ENCODE data around the gene DHRS11.

Gene DHRS11

GRCh38 chr17:36650096-36650775 is 58.6 kb downstream of the DHRS11 start:
- DNase-seq (ENCODE audit: low read depth in 2 of 2): no peak

Data from stimulated activated CD4-positive, alpha-beta T cell treated with anti-CD3 and anti-CD28 coated beads, Interleukin-12 subunit alpha, Interleukin-12 subunit beta, amount 100 ng/mL, for 24 hours (primary cell).